Measurements from ENCODE around the gene P2RX1.

Gene P2RX1

GRCh38 chr17:3903051-3903825 is 13.0 kb downstream of the P2RX1 start:
- no peak for FAIRE-seq

GRCh38 chr17:3900646-3901045 is 15.6 kb downstream of the P2RX1 start:
- FAIRE-seq = no peak

DNA sequence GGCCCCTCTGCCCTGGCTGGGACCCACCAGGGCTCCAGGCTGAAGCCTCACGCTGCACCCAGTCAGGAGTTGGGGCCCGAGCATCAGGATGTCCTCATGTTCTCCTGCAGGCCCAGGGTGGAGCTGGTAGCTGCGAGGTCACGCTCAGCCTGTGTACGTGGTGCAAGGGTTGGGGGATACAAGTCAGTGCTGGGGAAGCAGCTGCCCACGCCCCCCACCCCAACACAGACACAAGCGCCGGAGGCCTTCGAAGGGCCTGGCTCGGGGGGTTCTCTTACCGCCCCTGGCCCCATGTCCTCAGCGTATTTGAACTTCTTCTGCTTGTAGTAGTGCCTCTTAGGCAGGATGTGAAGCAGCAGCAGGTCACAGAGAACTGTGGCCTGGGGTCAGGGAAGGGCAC is 18.5 kb downstream of the P2RX1 start:
- FAIRE-seq = no peak

DNA sequence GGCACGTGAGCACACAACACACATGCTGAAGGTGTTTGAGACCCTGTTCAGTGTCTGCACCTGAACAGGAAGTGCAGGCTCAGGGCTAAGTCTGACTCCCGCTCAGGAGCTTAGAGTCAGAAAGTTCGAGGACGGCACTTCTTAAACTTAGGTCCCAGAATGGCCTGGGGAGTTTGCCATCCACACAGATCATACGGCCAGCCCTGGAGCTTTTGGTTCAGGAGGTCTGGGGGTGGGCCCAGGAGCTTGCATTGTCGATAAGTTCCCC is 19.4 kb downstream of the P2RX1 start:
- no peak for FAIRE-seq

- FAIRE-seq = no peak
Observed at GRCh38 chr17:3896108-3896967, 19.9 kb downstream of the P2RX1 start.

GRCh38 chr17:3895354-3895753 is 20.9 kb downstream of the P2RX1 start:
- FAIRE-seq = no peak

DNA sequence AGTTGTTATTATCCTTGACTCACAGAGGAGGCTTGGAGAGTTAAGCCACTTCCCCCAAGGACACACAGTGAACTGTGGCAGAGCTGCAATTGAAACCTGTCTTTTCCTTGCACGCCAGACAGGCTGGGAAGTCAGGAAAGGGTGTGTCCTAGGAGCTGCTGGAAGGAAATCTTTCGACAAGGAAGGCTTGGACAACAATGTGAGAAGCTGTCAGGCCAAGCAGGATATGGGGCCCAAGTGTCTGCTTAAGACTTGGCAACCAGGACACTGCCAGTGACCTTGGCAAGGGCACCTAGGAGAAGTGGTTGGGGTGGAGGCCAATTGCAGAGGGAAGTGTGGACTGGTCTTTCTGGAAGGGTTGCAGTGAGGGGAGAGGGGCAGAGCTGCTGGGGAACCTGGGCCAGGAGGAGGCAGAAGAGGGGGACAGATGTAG is 21.3 kb downstream of the P2RX1 start:
- no peak for FAIRE-seq

DNA sequence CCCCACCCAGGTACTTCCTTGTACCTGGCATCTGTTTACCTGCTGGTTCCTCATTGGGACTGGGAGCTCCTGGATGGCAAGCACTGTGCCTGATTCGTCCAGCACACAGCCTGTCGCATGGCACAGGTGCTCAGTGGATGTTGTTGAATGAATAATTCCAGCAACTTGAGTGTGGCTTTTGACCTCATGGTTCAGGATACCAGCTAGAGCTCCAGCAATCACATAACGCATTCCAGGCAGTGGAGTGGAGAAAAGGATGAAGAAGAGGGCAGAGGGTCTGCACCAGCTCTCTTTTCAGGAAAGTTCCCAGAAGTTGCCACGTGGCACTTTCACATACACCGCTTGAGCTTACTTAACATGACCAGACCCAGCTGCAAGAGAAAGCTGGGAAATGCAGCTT is 22.1 kb downstream of the P2RX1 start:
- FAIRE-seq = no peak

DNA sequence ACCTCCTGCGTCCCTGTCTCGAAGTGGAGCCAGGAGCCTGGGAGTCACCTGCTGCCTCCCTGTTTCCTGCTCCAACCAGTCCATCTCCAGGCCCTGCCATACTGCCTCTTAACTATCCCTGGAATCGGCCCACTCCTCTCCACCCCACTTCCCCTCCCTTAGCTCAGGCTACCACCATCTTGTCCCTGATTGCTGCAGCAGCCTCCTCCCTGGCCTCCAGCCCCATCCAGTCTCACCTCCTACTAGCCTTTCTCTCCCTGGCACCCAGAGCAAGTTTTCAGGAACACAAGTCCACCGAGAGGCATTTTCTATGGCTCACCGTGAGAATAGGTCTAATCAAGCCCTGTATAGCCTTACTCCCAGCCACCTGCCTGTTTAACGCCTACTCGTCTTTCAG is 22.5 kb downstream of the P2RX1 start:
- no peak for FAIRE-seq

DNA sequence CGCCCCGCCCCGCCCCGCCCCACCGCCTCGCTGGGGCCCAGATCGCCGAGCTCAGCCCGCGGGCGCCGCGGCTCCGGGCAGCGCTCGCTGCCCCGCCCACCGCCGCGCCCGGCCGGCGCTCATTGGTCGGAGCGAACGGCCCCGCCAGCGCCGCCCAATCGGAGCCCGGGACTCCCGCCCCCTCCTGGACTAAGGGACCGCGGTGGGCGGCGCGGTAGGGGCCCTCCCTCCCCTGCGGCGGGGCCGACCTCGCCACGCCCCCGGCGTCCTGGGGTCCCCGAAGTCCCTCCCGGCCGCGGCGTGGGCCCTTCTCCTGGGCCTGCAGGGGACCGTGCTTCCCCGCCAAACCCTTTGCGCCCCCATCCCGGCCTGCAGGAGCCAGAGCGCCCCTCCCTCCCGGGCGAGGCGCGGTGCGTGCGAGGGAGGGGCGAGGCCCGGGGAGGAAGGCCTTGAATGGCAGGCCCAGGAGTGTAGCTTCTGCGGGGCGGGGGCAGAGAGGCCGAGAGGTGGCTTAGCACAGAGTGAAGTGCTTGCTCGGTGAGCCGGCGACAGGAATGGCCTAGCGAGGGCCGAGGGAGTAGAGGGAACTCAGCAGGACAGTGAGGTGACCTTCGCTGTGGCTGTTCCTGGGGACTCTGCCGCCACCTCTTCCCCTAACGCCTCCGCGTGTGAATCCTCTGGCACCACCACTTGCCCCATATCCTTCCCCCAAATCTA is 23.1 kb downstream of the P2RX1 start, which contains the start of gene CAMKK1:
CAMKK1 (minus strand) TSS at position 51 of the 717 bp plus-strand sequence. CDS start 7,366 bp downstream, outside the sequence.
- FAIRE-seq = no peak

- FAIRE-seq = no peak
Observed at GRCh38 chr17:3892095-3892998, 23.9 kb downstream of the P2RX1 start.

- FAIRE-seq = no peak
Observed at GRCh38 chr17:3891626-3892094, 24.6 kb downstream of the P2RX1 start.

DNA sequence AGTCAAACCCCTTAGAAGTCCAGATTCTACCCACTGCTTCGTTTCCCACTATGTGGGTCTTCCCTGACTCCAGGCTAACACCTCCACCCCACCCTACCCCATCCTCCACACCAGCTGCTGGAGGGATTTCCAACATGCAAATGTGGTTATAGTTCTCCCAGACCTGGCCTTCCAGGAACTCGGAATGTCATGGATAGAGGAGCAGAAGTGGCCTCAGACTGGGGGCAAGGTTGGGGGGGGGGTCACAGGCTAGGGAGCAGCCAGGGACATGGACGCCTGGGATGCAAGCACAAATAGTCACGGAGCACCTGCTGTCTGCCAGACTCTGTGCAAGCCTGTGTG is 25.4 kb downstream of the P2RX1 start:
- no peak for FAIRE-seq

DNA sequence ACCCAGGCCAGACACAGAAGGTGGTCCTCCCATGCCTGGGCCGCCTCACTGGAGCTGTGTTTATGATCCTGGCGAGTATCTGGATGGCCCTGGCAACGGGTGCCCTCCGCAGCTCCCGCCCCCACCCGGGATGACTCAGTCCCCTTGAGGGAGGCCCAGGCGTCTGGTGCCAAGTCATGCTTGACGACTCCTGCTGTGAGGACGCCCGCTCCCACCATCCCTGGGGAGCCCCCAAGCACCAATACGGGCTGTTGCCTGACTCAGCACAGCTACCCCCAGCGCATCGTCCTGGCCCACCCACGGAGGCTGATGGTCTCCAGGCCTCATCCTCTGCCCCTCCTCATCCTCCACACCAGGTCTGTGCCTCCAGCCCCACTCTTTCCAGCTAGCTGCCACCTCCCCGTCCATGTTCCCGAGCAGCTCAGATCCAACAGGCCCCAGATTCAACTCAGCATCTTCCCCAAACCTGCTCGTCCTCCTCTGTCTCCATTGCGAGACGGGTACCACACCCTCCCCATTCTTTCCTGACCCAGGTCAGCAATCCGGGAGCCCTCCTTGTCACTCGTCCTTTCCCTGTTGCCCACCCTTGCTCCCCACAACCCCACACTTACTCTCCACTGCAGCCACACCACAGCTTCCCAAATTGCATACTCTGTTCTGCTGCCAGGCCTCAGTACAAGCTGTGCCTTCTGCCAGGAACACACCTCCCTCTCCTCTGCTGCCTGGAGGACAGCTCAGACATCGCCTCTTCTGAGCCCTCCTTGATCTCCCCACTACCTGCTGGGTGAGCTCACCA is 26.0 kb downstream of the P2RX1 start:
- FAIRE-seq = no peak

- no peak for FAIRE-seq
Observed at GRCh38 chr17:3889325-3890012, 26.8 kb downstream of the P2RX1 start.

DNA sequence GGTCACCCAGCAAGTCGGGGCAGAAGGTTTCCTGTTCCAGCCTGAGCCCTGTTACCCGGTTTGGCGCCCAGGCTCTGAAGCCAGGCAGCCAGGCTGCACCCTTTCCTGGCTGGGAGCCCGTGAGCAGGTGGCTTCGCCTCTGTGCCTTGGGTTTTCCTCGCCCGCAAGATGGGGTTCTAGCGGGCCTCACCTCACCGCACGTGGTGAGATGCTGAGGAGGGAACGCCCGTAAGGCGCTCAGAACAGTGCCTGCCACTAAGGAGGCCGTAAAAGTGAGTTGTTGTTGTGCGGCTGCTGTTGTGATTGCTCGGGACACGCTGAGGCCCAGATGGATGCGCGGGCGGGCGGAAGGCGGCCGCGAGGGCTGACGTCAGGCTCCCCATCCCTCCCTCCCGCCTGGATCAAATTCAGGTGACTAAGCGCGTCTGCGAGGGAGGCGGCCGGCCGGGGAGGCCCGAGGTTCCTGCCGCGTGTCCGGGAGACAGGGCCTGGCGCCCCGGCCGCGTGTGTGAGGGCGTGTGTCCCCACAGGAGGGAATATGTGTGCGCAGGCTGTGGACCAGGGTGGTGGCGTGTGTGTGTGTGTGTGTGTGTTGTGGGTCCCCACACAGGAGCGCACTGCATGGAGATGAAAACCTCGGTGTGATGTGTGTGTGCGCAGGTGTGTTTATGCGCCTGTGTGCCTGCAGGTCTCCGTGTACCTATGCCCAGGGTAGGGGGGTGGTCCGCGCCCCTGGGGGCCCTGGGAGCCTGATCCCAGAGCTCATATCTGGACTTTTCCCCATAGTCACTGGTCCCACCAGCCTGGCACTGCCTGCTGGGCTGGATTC is 27.7 kb downstream of the P2RX1 start:
- no peak for FAIRE-seq

DNA sequence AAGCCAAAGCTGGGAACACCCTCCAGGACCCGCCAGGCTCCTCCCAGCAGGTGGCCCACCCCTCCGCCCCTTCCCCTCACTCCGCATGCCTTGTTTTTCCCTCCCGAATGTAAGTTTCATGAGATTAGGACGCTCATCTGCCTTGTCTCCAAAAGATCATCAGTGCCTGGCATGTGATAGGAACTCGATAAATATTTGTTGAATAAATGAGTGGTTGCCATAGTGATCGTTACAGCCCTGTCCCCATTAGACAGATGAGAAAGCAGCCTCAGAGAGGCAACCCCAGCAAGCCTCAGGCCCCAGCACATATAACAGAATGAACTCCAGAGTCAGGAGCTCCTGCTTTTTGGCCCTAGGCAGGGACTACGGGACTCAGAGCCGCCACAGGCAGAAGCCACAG is 28.5 kb downstream of the P2RX1 start:
- FAIRE-seq = no peak

DNA sequence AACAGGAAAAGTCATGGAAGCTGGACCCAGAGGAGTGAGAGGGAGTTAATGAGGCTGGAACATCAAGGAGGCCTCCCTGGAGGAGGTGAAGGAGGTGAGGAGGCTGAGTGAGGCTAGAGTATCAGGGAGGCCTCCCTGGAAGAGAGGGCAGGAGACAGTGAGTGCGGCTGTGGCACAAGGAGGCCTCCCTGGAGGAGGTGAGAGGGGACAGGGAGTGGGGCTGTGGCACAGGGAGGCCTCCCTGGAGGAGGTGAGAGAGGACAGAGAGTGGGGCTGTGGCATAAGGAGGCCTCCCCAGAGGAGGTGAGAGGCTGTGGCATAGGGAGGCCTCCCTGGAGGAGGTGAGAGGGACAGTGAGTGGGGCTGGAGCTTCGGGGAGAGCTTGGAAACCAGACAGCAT is 28.9 kb downstream of the P2RX1 start:
- no peak for FAIRE-seq

DNA sequence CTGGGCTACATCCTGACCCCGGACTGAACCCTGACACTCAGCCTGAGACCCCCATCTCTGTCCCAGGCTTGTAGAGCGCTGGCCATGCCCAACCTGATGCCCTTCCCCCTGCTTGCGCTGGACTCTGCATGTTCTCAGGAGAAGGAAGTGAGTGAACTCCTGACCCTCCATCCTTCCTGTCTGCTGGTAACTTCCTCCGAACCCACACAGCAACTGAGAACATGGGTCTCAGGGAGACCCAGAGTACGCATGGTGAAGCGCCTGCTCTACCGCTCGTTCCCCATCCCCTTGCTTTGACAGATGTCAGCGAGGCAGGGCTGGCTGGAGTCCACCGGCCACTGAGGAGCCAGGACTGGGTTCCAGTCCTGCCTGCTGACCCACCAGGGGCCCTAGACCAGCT is 29.5 kb downstream of the P2RX1 start:
- FAIRE-seq = no peak

DNA sequence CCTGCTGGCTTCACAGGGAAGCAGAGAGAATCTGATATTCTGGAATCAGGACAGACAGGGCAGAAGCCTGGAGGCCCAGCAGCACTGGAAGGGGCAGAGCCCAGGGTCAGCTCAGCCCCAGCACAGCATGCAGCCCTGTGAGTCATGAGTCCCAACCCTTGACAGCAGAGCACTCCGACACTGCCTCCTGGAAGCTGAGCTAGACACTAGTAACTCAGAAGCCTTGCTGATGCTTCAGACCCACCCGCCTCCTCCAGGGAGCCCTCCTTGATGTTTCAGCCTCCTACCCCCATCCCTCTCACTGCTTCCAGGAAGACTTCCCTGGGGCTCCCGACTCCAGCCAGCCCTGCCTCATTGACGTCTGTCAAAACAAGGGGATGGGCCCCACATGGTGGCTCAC is 30.3 kb downstream of the P2RX1 start:
- no peak for FAIRE-seq
